H1 (cell line): Measurements from ENCODE around the gene SNRK.

Experiments
- EP300 ChIP-seq, 2 experiments: IDR thresholded peaks; 1 replicate in 1 of 2; 2 replicates in 1 of 2; pipeline ENCODE4 v1.6.1; 2011 to 2012; ENCODE audit warnings: low read depth in 2 of 2, low read length in 2 of 2, mild to moderate bottlenecking in 2 of 2, borderline replicate concordance in 1 of 2, inconsistent platforms in 1 of 2, moderate library complexity in 1 of 2
- EZH2 ChIP-seq: fragments of 200-600 bp; sonication (generic); IDR thresholded peaks from 2 replicates; pipeline ENCODE4 v1.7.1; 2012; ENCODE audit warnings: low read depth, mild to moderate bottlenecking, moderate library complexity, low read length, inconsistent platforms; ENCODE audit not compliant: severe bottlenecking
- GTF2F1 ChIP-seq: IDR thresholded peaks from 2 replicates; pipeline ENCODE4 v1.6.1; 2012; ENCODE audit warnings: low read depth, low read length, improper control_type of control experiment, borderline replicate concordance
- JUND ChIP-seq: IDR thresholded peaks from 2 replicates; pipeline ENCODE4 v1.6.1; 2011; ENCODE audit warnings: mild to moderate bottlenecking, improper control_type of control experiment, low read length
- MAFK ChIP-seq: IDR thresholded peaks from 2 replicates; pipeline ENCODE4 v1.6.1; 2012; ENCODE audit warnings: low read depth, mild to moderate bottlenecking, improper control_type of control experiment, low read length
- POLR2A ChIP-seq, 2 experiments: IDR thresholded peaks; 1 replicate in 1 of 2; 2 replicates in 1 of 2; pipeline ENCODE4 v1.6.1; 2011; ENCODE audit warnings: low read depth in 2 of 2, low read length in 2 of 2, mild to moderate bottlenecking in 2 of 2; ENCODE audit errors: control extremely low read depth in 1 of 2
- POLR2AphosphoS5 ChIP-seq: IDR thresholded peaks from 2 replicates; pipeline ENCODE4 v1.6.1; 2011; ENCODE audit warnings: low read depth, low read length
- TBP ChIP-seq: IDR thresholded peaks from 2 replicates; pipeline ENCODE4 v1.6.1; 2011; ENCODE audit warnings: low read depth, low read length, improper control_type of control experiment
- YY1 ChIP-seq: IDR thresholded peaks from 2 replicates; pipeline ENCODE4 v1.6.1; 2011; ENCODE audit warnings: low read depth, mild to moderate bottlenecking, low read length
- ZNF274 ChIP-seq: IDR thresholded peaks from 2 replicates; pipeline ENCODE4 v1.7.0; 2012; ENCODE audit warnings: low read length, borderline replicate concordance; ENCODE audit errors: extremely low read depth
- TF ChIP-seq, protein P1 (sequence below), 3 experiments: IDR thresholded peaks; 1 replicate in 2 of 3; 2 replicates in 1 of 3; pipeline versions ENCODE4 v1.5.1 to v1.6.1; 2011; ENCODE audit warnings: low read length in 3 of 3, mild to moderate bottlenecking in 3 of 3, inconsistent platforms in 2 of 3, low read depth in 1 of 3, moderate library complexity in 1 of 3; ENCODE audit not compliant: insufficient read depth in 1 of 3; ENCODE audit errors: control extremely low read depth in 1 of 3
- TF ChIP-seq, protein P2 (sequence below): IDR thresholded peaks from 2 replicates; pipeline ENCODE4 v1.6.1; 2011; ENCODE audit warnings: low read length, improper control_type of control experiment
- TF ChIP-seq, protein P3 (sequence below): IDR thresholded peaks from 2 replicates; pipeline ENCODE4 v1.6.1; 2011; ENCODE audit warnings: low read depth, mild to moderate bottlenecking, low read length; ENCODE audit not compliant: insufficient read depth

DNA sequence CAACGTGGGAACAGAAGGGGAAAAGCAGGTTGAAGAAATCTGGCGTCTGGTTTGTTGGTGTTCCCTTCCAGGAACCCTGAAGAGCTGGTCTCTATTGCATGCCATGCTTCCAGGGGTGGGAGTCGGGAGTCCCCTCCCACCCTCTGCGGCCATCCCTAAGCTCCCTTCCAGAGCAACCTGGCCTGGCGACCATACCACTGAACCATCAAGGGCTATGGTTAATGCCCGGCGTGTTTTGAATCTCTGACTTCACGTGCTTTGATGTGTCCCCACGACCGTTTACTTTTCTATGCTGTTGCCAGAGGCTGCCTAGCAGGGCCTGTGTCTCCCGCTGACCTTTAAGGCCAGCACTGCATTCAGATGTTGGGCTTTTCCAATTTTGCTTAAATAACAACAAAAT lies 696 bp upstream of the SNRK start:
- TF ChIP-seq MAFK (no peak), EP300 (IDR thresholded peaks at IDR 0.05; ENCODE audit: borderline replicate concordance in 1 of 2, low read depth in 2 of 2, low read length in 2 of 2) (no peak), POLR2A (IDR thresholded peaks at IDR 0.05; ENCODE audit: control extremely low read depth in 1 of 2, low read depth in 2 of 2, low read length in 2 of 2) (no peak), ZNF274 (no peak), YY1 (no peak), TBP (no peak), POLR2AphosphoS5 (no peak), GTF2F1 (no peak), JUND (no peak), EZH2 (no peak)
- TF ChIP-seq, protein P1, sequence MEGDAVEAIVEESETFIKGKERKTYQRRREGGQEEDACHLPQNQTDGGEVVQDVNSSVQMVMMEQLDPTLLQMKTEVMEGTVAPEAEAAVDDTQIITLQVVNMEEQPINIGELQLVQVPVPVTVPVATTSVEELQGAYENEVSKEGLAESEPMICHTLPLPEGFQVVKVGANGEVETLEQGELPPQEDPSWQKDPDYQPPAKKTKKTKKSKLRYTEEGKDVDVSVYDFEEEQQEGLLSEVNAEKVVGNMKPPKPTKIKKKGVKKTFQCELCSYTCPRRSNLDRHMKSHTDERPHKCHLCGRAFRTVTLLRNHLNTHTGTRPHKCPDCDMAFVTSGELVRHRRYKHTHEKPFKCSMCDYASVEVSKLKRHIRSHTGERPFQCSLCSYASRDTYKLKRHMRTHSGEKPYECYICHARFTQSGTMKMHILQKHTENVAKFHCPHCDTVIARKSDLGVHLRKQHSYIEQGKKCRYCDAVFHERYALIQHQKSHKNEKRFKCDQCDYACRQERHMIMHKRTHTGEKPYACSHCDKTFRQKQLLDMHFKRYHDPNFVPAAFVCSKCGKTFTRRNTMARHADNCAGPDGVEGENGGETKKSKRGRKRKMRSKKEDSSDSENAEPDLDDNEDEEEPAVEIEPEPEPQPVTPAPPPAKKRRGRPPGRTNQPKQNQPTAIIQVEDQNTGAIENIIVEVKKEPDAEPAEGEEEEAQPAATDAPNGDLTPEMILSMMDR (IDR thresholded peaks at IDR 0.05; ENCODE audit: control extremely low read depth in 1 of 3, insufficient read depth in 1 of 3, low read depth in 1 of 3, low read length in 3 of 3) = no peak
- TF ChIP-seq, protein P2, sequence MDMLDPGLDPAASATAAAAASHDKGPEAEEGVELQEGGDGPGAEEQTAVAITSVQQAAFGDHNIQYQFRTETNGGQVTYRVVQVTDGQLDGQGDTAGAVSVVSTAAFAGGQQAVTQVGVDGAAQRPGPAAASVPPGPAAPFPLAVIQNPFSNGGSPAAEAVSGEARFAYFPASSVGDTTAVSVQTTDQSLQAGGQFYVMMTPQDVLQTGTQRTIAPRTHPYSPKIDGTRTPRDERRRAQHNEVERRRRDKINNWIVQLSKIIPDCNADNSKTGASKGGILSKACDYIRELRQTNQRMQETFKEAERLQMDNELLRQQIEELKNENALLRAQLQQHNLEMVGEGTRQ = no peak
- TF ChIP-seq, protein P3, sequence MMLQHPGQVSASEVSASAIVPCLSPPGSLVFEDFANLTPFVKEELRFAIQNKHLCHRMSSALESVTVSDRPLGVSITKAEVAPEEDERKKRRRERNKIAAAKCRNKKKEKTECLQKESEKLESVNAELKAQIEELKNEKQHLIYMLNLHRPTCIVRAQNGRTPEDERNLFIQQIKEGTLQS = no peak
